DND-41 (cell line): ENCODE data around the gene CATSPER4.

ENCODE experiments used
- ATAC-seq: fragments of 200-7000 bp; cut with Tn5 transposase; 3 replicates; pipeline ENCODE4 v1.9.1; 2021; ENCODE audit warnings: low read depth; ENCODE audit not compliant: insufficient read depth
- DNase-seq: peaks from one replicate; pipeline ENCODE4 v3.0.0-alpha.2; 2020
- H2AFZ ChIP-seq: 2 replicates; pipeline ENCODE4 v1.6.0; 2012; ENCODE audit warnings: low read depth, low read length
- H3K27ac ChIP-seq: 2 replicates; pipeline ENCODE4 v1.5.1; 2012; ENCODE audit warnings: low read length, inconsistent platforms
- H3K27me3 ChIP-seq: fragments of 200-600 bp; sonication (generic); 2 replicates; pipeline ENCODE4 v1.6.0; 2012; ENCODE audit warnings: low read length, mild to moderate bottlenecking, inconsistent platforms; ENCODE audit not compliant: insufficient read depth, poor library complexity
- H3K36me3 ChIP-seq: 2 replicates; pipeline ENCODE4 v1.5.1; 2012; ENCODE audit warnings: low read length, inconsistent platforms; ENCODE audit not compliant: insufficient read depth
- H3K4me1 ChIP-seq: 2 replicates; pipeline ENCODE4 v1.5.1; 2012; ENCODE audit warnings: mild to moderate bottlenecking, low read length; ENCODE audit not compliant: insufficient read depth
- H3K4me2 ChIP-seq: 2 replicates; pipeline ENCODE4 v1.6.0; 2012; ENCODE audit warnings: mild to moderate bottlenecking, moderate library complexity, low read length, inconsistent platforms; ENCODE audit not compliant: insufficient read depth
- H3K4me3 ChIP-seq, 2 experiments: fragments of 200-600 bp in 1 of 2; shearing (Covaris generic) in 1 of 2; 2 replicates each; pipeline ENCODE4 v1.5.1; 2012 to 2016; ENCODE audit warnings: inconsistent platforms in 2 of 2, low read length in 2 of 2, mild to moderate bottlenecking in 2 of 2, low read depth in 1 of 2, moderate library complexity in 1 of 2
- H3K79me2 ChIP-seq: 2 replicates; pipeline ENCODE4 v1.6.0; 2012; ENCODE audit warnings: low read length, inconsistent platforms; ENCODE audit not compliant: insufficient read depth
- H3K9ac ChIP-seq: 2 replicates; pipeline ENCODE4 v1.6.0; 2012; ENCODE audit warnings: low read depth, mild to moderate bottlenecking, inconsistent platforms, low read length, moderate library complexity
- H3K9me3 ChIP-seq: 2 replicates; pipeline ENCODE4 v1.5.1; 2012; ENCODE audit warnings: low read length, moderate library complexity, mild to moderate bottlenecking, inconsistent platforms; ENCODE audit not compliant: insufficient read depth, severe bottlenecking
- H4K20me1 ChIP-seq: 2 replicates; pipeline ENCODE4 v1.6.0; 2012; ENCODE audit warnings: low read length; ENCODE audit not compliant: insufficient read depth
- EZH2 ChIP-seq: IDR thresholded peaks from 3 replicates; pipeline ENCODE4 v1.6.1; 2012; ENCODE audit warnings: borderline replicate concordance, low read depth, mild to moderate bottlenecking, moderate library complexity, low read length, inconsistent platforms; ENCODE audit not compliant: severe bottlenecking
- TF ChIP-seq, protein P1 (sequence below): IDR thresholded peaks from 2 replicates; pipeline ENCODE4 v1.5.1; 2012; ENCODE audit warnings: borderline replicate concordance, low read length, moderate library complexity, mild to moderate bottlenecking; ENCODE audit not compliant: poor library complexity, severe bottlenecking; ENCODE audit errors: extremely low read depth

The CATSPER4 gene

DNA sequence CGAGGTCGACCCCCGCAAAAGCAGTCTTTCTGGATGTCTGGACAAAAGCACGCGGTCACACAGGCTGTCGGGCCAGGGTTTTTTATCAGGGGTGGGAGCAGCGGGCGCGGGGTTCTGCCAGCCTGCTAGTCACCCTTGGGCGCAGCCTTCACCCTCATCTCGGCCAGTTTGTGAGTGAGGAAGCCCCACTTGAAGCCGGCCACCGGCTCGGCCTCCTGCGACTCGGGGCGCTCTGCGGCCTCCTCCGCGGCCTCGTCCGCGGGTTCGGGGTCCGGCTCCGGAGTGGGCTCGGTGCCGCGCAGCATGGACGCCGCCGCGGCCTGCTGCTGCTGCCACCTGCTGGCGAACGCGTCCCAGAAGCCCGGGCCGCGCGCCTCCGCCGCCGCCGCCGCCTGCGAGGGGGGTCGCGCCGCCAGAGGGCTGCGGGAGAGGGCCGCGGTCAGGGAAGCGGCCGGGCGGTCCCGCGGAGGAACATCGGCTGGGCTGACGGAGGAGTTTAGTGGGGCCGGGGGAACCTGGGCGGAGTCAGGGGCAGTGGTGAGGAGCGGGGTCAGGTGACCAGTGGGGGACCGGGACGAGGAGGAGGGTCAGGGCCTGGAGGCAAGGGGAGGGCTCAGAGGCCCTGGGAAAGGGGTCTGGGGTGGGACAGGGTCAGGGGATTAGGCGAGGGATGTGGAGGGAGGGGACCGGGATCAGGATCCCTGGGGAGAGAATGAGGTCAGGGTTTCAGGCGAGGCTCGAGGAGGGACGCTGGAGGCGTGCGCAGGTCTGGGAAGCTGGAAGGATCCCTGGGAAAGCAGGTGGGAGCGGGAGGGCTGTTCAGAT lies 26.2 kb upstream of the CATSPER4 start:
- Histone ChIP-seq H3K9me3 (no peaks in the 10 kb centered on the region), H2AFZ (peak overlapping the region; percentile 53), H3K9ac (peak overlapping the region; percentile 26; the same call in 1 of the 2 replicates), H3K27me3 (peaks cover 37% of the 10 kb centered on the region), H3K36me3 (no peaks in the 10 kb centered on the region), H3K27ac (no peak overlapping the region), H3K79me2 (no peaks in the 10 kb centered on the region), H3K4me2 (peak overlapping the region; percentile 62), H3K4me3 (peak overlapping the region in 1 of 2 experiments; percentile 39; a peak in 2 of 4 replicates), H4K20me1 (no peaks in the 10 kb centered on the region), H3K4me1 (peaks cover 7% of the 10 kb centered on the region)
- DNase-seq (peak; percentile 45), ATAC-seq (peak; percentile 86)
- TF ChIP-seq EZH2, result no peak
- TF ChIP-seq, protein P1, sequence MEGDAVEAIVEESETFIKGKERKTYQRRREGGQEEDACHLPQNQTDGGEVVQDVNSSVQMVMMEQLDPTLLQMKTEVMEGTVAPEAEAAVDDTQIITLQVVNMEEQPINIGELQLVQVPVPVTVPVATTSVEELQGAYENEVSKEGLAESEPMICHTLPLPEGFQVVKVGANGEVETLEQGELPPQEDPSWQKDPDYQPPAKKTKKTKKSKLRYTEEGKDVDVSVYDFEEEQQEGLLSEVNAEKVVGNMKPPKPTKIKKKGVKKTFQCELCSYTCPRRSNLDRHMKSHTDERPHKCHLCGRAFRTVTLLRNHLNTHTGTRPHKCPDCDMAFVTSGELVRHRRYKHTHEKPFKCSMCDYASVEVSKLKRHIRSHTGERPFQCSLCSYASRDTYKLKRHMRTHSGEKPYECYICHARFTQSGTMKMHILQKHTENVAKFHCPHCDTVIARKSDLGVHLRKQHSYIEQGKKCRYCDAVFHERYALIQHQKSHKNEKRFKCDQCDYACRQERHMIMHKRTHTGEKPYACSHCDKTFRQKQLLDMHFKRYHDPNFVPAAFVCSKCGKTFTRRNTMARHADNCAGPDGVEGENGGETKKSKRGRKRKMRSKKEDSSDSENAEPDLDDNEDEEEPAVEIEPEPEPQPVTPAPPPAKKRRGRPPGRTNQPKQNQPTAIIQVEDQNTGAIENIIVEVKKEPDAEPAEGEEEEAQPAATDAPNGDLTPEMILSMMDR, result peak; percentile 63

DNA sequence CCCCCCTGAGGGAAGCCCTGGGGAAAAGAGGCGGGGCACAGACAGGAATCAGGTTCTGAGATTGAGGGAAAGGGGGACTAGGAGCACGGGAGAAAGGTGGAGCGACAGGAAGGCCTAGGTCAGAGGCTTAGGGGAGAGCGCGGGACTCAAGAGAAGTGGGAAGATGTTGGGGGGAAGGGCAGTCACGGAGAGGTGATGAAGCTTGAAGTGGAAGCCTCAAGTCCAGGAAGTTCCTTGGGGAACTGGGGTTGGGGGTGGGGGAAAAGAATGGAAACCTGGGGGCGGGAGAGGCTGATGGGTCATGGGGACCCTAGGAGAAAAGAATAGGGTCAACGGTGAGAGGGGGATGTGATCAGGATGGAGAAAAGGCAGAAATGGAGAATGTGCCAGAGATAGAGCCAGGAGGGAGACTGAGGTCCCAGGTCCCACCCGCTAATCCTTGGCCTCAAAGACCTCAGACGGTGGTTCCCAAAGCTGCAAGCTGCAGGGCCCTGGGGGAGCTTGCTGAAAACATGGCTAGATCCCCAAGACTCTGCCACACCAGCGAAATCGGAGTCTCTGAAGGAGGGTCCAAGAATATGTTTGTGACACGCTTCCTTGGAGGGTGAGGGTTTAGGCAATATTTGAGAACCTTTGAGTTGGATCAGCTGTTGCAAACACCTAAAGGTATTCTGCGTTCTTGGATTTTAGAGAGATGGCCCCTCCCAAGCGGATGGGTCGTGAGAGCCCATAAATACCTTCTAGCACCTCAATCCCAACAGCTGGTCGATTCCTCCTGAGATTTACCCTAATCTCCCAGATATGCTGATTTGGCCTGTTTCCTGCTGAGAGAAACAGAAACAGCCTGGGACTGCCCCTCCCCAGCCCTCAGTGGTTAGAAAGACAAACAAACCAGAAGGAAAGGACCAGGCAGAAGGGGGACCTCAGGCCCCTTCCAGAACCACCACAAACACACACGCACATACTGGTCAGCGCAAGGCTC lies 25.2 kb upstream of the CATSPER4 start:
- Histone ChIP-seq H3K4me3 (no peak overlapping the region), H3K4me2 (no peak overlapping the region), H3K36me3 (no peaks in the 10 kb centered on the region; the same call in 1 of the 2 replicates), H3K27ac (no peak overlapping the region), H3K9me3 (no peaks in the 10 kb centered on the region), H3K79me2 (no peaks in the 10 kb centered on the region), H3K27me3 (peaks cover 37% of the 10 kb centered on the region), H3K4me1 (peaks cover 15% of the 10 kb centered on the region), H3K9ac (no peak overlapping the region), H4K20me1 (no peaks in the 10 kb centered on the region), H2AFZ (no peak overlapping the region)
- TF ChIP-seq, protein P1, result no peak
- no peak for TF ChIP-seq EZH2
- no peak for ATAC-seq
- no peak for DNase-seq

- ATAC-seq, result no peak
- no peak for DNase-seq
Measured at GRCh38 chr1:26166719-26167281, 23.6 kb upstream of the CATSPER4 start.

More at GRCh38 chr1:26166719-26167281, 23.6 kb upstream of the CATSPER4 start:
- peaks cover 28% of the 10 kb centered on the region for H3K27me3 ChIP-seq
- peaks cover 5% of the 10 kb centered on the region for H3K36me3 ChIP-seq
- no peak overlapping the region for H3K9ac ChIP-seq
- no peak overlapping the region for H3K4me2 ChIP-seq
- H2AFZ ChIP-seq, result no peak overlapping the region
- TF ChIP-seq EZH2, result no peak
- TF ChIP-seq, protein P1, result no peak
- H4K20me1 ChIP-seq, result no peaks in the 10 kb centered on the region
- peaks cover 29% of the 10 kb centered on the region for H3K4me1 ChIP-seq
- H3K4me3 ChIP-seq, result no peak overlapping the region
- H3K9me3 ChIP-seq, result no peaks in the 10 kb centered on the region
- peaks cover 3% of the 10 kb centered on the region; the same call in 1 of the 2 replicates for H3K79me2 ChIP-seq
- no peak overlapping the region for H3K27ac ChIP-seq
